Parathyroid adenoma (tissue), 2 donors: ENCODE results near the gene OR56A3.
A peak's percentile ranks its signal among the peaks of the same experiment; 100 is the strongest.

Experiments used
- H2AFZ ChIP-seq: fragments of 300-600 bp; sonication (generic); one replicate; pipeline ENCODE4 v1.7.0; 2017; ENCODE audit warnings: antibody characterized with exemption, mild to moderate bottlenecking
- H3K27ac ChIP-seq: fragments of 300-600 bp; sonication (generic); one replicate; pipeline ENCODE4 v1.7.0; 2017
- H3K27me3 ChIP-seq: fragments of 300-600 bp; sonication (generic); one replicate; pipeline ENCODE4 v1.7.0; 2017; ENCODE audit warnings: low read length; ENCODE audit not compliant: control insufficient read depth, insufficient read depth
- H3K36me3 ChIP-seq: fragments of 300-600 bp; sonication (generic); one replicate; pipeline ENCODE4 v1.7.0; 2017; ENCODE audit warnings: low read length; ENCODE audit not compliant: control insufficient read depth, insufficient read depth
- H3K4me1 ChIP-seq: fragments of 300-600 bp; sonication (generic); one replicate; pipeline ENCODE4 v1.7.0; 2017; ENCODE audit warnings: control low read depth
- H3K4me2 ChIP-seq: fragments of 300-600 bp; sonication (generic); one replicate; pipeline ENCODE4 v1.7.0; 2017; ENCODE audit warnings: low read length
- H3K4me3 ChIP-seq: fragments of 300-600 bp; sonication (generic); one replicate; pipeline ENCODE4 v1.7.0; 2017; ENCODE audit warnings: low read depth, low read length
- H3K79me2 ChIP-seq: fragments of 300-600 bp; sonication (generic); one replicate; pipeline ENCODE4 v1.7.0; 2017; ENCODE audit warnings: control low read depth
- H3K9ac ChIP-seq: fragments of 300-600 bp; sonication (generic); one replicate; pipeline ENCODE4 v1.7.0; 2017; ENCODE audit warnings: mild to moderate bottlenecking
- H3K9me3 ChIP-seq: fragments of 300-600 bp; sonication (generic); one replicate; pipeline ENCODE4 v1.7.0; 2017; ENCODE audit warnings: low read length; ENCODE audit not compliant: control insufficient read depth
- CTCF ChIP-seq: fragments of 300-600 bp; sonication (generic); IDR thresholded peaks from one replicate; pipeline ENCODE4 v1.7.0; 2017; ENCODE audit warnings: antibody characterized with exemption, mild to moderate bottlenecking
- donor health status: primary hyperparathyroidism.

Gene OR56A3

GRCh38 chr11:5986885-5987284 is 44.8 kb downstream of the OR56A3 start, which contains the start of gene OR52L1:
OR52L1 (minus strand) TSS chr11:5986985; CDS start chr11:5986930, 55 bp downstream.
- Histone ChIP-seq H2AFZ (no peak within 1 kb of the TSS), H3K4me1 (no peaks in the 10 kb centered on the region), H3K4me2 (no peak within 1 kb of the TSS), H3K4me3 (no peak within 1 kb of the TSS), H3K36me3 (no peaks in the 10 kb centered on the region), H3K79me2 (no peaks in the 10 kb centered on the region), H3K9ac (no peak within 1 kb of the TSS), H3K27ac (no peak within 1 kb of the TSS), H3K27me3 (no peaks in the 10 kb centered on the region), H3K9me3 (no peaks in the 10 kb centered on the region)
- no peak for TF ChIP-seq CTCF

- no peaks in the 10 kb centered on the region for H3K36me3 ChIP-seq
- H2AFZ ChIP-seq = no peak overlapping the region
- no peak overlapping the region for H3K27ac ChIP-seq
- H3K9ac ChIP-seq = no peak overlapping the region
- no peaks in the 10 kb centered on the region for H3K27me3 ChIP-seq
- H3K4me3 ChIP-seq = no peak overlapping the region
- TF ChIP-seq CTCF = no peak
- no peaks in the 10 kb centered on the region for H3K79me2 ChIP-seq
- H3K9me3 ChIP-seq = no peaks in the 10 kb centered on the region
- H3K4me1 ChIP-seq = no peaks in the 10 kb centered on the region
- no peak overlapping the region for H3K4me2 ChIP-seq
Measured at GRCh38 chr11:5989203-5989602, 47.2 kb downstream of the OR56A3 start.

- Histone ChIP-seq H3K9me3 (no peaks in the 10 kb centered on the region), H2AFZ (no peak overlapping the region), H3K4me2 (no peak overlapping the region), H3K27me3 (no peaks in the 10 kb centered on the region), H3K27ac (no peak overlapping the region), H3K4me1 (no peaks in the 10 kb centered on the region), H3K36me3 (no peaks in the 10 kb centered on the region), H3K79me2 (no peaks in the 10 kb centered on the region), H3K9ac (no peak overlapping the region), H3K4me3 (no peak overlapping the region)
- TF ChIP-seq CTCF = no peak
Measured at GRCh38 chr11:5992150-5992549, 50.1 kb downstream of the OR56A3 start.

GRCh38 chr11:5992604-5993251 is 50.7 kb downstream of the OR56A3 start:
- H3K36me3 ChIP-seq = no peaks in the 10 kb centered on the region
- no peak overlapping the region for H3K9ac ChIP-seq
- H3K27me3 ChIP-seq = no peaks in the 10 kb centered on the region
- no peaks in the 10 kb centered on the region for H3K4me1 ChIP-seq
- no peaks in the 10 kb centered on the region for H3K79me2 ChIP-seq
- H2AFZ ChIP-seq = no peak overlapping the region
- H3K4me3 ChIP-seq = no peak overlapping the region
- H3K4me2 ChIP-seq = no peak overlapping the region
- H3K27ac ChIP-seq = no peak overlapping the region
- peak; percentile 13 for TF ChIP-seq CTCF
- H3K9me3 ChIP-seq = no peaks in the 10 kb centered on the region

GRCh38 chr11:5994791-5995190 is 52.7 kb downstream of the OR56A3 start:
- no peaks in the 10 kb centered on the region for H3K9me3 ChIP-seq
- H3K4me1 ChIP-seq = no peaks in the 10 kb centered on the region
- no peak for TF ChIP-seq CTCF
- no peaks in the 10 kb centered on the region for H3K27me3 ChIP-seq
- no peak overlapping the region for H3K4me3 ChIP-seq
- no peak overlapping the region for H3K27ac ChIP-seq
- H2AFZ ChIP-seq = no peak overlapping the region
- H3K4me2 ChIP-seq = no peak overlapping the region
- H3K9ac ChIP-seq = no peak overlapping the region
- H3K36me3 ChIP-seq = no peaks in the 10 kb centered on the region
- no peaks in the 10 kb centered on the region for H3K79me2 ChIP-seq
